NT2/D1 (cell line): ENCODE results near the gene C6orf58.

ENCODE experiments used
- YY1 ChIP-seq: IDR thresholded peaks from 2 replicates; pipeline ENCODE4 v1.6.1; 2011; ENCODE audit not compliant: insufficient read length, insufficient read depth
- ZNF274 ChIP-seq: IDR thresholded peaks from 2 replicates; pipeline ENCODE4 v1.6.1; 2011; ENCODE audit warnings: mild to moderate bottlenecking, low read depth, low read length

- TF ChIP-seq ZNF274 (no peak), YY1 (no peak)
These were observed 1.9 kb downstream of the C6orf58 start for GRCh38 chr6:127578900-127579299.
